NCI-H2081 treated with DMSO at 0.1 percent for 48 hours (cell line): ENCODE data around the gene AP2A2.

Experiments
- DNase-seq: peaks from one replicate; lab custom pipeline; 2025; lab: John Stamatoyannopoulos, UW

Gene AP2A2

DNA sequence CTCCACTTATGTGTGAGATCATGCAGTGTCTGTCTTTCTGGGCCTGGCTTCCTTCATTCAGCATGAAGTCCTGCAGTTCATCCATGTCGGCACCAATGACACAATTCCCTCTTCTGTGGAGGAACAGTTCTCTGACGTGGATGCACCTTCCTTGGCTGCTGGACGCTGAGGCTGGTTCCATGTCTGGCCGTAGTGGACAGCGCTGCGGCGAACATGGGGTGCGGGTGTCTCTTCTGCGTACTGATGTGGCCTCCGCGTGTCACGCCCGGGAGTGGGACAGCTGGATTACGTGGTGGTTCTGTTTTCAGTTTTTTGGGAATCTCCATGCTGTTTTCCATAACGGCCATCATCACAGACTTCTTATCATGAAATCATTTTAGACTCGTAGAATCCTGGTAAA lies 132.1 kb downstream of the AP2A2 start:
- DNase-seq = no peak

DNA sequence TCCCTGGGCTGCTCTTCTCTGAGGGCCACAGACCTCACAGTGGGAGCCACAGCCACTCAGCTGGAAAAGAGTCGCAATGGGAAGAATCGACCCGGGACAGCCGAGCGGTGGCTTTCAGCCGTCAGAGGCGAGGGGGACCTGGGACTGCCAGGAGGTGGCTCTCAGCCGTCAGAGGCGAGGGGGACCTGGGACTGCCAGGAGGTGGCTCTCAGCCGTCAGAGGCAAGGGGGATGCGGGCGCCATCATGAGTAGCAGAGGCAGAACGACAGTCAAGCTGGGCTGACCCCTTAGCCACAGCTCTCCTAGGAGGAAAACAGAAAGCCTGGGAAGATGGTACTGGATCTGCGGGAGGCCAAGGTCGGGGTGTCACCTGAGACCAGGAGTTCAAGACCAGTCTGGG lies 134.1 kb downstream of the AP2A2 start:
- no peak for DNase-seq

DNA sequence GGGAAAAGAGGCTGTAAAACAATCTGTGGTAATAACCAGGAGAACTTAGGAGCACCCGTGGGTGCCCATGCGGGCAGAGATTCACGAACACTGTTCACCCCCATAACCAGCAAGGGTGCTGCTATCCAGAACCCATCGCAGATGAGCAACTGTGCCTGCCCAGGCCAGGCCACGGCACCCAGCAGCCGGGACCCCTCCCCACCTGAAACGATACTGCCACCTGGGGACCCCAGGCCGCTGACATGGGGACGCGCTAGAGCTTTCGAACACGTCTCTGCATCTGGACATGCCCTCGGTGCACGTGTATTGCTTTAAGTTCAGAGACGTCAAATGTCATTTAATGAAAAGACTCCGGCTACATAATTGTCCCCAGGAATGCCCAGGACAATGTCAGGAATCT lies 134.7 kb downstream of the AP2A2 start:
- DNase-seq = no peak

DNA sequence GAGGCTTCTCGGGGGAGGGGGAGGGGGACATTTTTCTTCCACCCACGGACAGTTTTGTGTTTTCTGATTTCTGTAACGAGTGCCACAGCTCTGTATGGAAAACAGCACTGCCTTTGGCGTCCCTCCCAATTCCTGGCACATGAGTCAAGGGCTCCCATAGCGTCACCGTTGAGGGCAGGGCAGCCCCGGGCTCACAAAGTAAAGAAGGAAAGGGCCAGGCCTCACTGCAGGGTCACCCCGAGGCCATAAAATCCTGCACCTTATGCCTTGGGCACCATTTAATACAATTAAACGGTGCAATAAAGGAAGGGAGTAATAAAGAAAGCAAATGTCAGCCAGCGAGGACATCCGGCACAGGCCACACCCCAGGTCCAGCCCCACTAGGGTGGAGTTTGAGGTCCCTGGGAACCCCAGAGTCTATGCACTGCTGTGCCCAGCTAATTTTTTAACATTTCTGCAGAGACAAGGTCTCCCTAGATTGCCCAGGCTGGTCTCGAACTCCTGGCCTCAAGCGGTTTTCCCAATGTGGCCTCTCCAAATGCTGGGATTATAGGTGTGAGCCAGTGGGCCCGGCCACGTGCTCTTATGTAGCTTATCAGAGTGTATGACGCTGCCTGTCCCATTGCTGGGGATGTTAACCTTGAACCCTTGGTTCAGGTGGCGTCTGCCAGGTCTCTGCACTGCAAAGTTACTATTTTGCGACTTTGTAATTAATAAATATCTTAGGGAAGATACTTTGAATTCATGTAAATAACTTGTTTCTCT lies 135.4 kb downstream of the AP2A2 start:
- no peak for DNase-seq
